A673 (cell line): ENCODE results near the gene MAP7. TPM values are rescaled to one million over a fixed set of nuclear protein-coding genes. Genes with fewer than 3 reads are reported as not detected.

Source experiments
- BruUV-seq: library from RNA; stranded (reverse); fragments of 400-500 nt; replicated peaks from 2 replicates; lab custom pipeline; 2021; lab: Mats Ljungman, UMichigan
- CTCF ChIA-PET: fragments of 300-600 bp; sonication (Branson Sonifier 250); formaldehyde crosslinking; loops from one replicate; lab custom pipeline; 2022; ENCODE audit warnings: antibody characterized with exemption; lab: Charles Lee
- POLR2A ChIA-PET: fragments of 300-600 bp; sonication (Branson Sonifier 250); formaldehyde crosslinking; loops from one replicate; lab custom pipeline; 2022; ENCODE audit warnings: antibody characterized with exemption; ENCODE audit not compliant: low non-redundant PET; lab: Charles Lee
- DNase-seq: peaks from one replicate; pipeline ENCODE4 v3.0.0-alpha.2; 2015; ENCODE audit warnings: low spot score
- H3K27ac ChIP-seq: fragments of 200-600 bp; sonication (generic); 2 replicates; pipeline ENCODE4 v1.5.1; 2016; ENCODE audit warnings: mixed run types, low read depth, mild to moderate bottlenecking, mixed read lengths, antibody characterized with exemption, low read length; ENCODE audit not compliant: poor library complexity, severe bottlenecking
- H3K27me3 ChIP-seq: fragments of 200-600 bp; sonication (generic); replicated peaks from 2 replicates; pipeline ENCODE4 v1.6.1; 2017; ENCODE audit warnings: mixed run types, low read depth, mild to moderate bottlenecking, mixed read lengths, antibody characterized with exemption, low read length; ENCODE audit not compliant: insufficient read depth, poor library complexity
- H3K36me3 ChIP-seq: fragments of 200-600 bp; sonication (generic); 2 replicates; pipeline ENCODE4 v1.6.1; 2016; ENCODE audit warnings: mixed run types, mild to moderate bottlenecking, mixed read lengths, antibody characterized with exemption, low read length; ENCODE audit not compliant: insufficient read depth, poor library complexity, severe bottlenecking
- H3K4me1 ChIP-seq: fragments of 200-600 bp; sonication (generic); 2 replicates; pipeline ENCODE4 v1.6.1; 2017; ENCODE audit warnings: mixed run types, mild to moderate bottlenecking, mixed read lengths, antibody characterized with exemption, low read length; ENCODE audit not compliant: insufficient read depth, poor library complexity, severe bottlenecking
- H3K4me3 ChIP-seq: fragments of 200-600 bp; sonication (generic); 2 replicates; pipeline ENCODE4 v1.5.1; 2016; ENCODE audit warnings: low read depth, mixed run types, mild to moderate bottlenecking, mixed read lengths, low read length; ENCODE audit not compliant: poor library complexity, severe bottlenecking
- H3K9me3 ChIP-seq: fragments of 200-600 bp; sonication (generic); 2 replicates; pipeline ENCODE4 v1.6.1; 2016; ENCODE audit warnings: mixed run types, low read depth, mild to moderate bottlenecking, mixed read lengths, antibody characterized with exemption, low read length; ENCODE audit not compliant: poor library complexity, severe bottlenecking
- EZH2 ChIP-seq: fragments of 200-600 bp; sonication (generic); IDR thresholded peaks from 2 replicates; pipeline ENCODE4 v1.6.1; 2017; ENCODE audit warnings: borderline replicate concordance, low read depth, mild to moderate bottlenecking, mixed read lengths, antibody characterized with exemption, low read length; ENCODE audit not compliant: poor library complexity, severe bottlenecking
- intact Hi-C: fragments of 100-400 bp; cut with micrococcal nuclease; formaldehyde crosslinking; loops from one replicate; pipeline ENCODE4 v1.10.0; 2022; ENCODE audit not compliant: unreplicated experiment
- total RNA-seq: library from RNA; stranded (reverse); gene quantifications from 2 replicates; pipeline ENCODE4 v1.2.3, GENCODE V29; 2021
- TF ChIP-seq, protein P1 (sequence below): fragments of 300-800, 200-600 bp; sonication (generic); conservative IDR thresholded peaks from 2 replicates; pipeline ENCODE4 v1.5.1; 2017; ENCODE audit warnings: low read depth, mild to moderate bottlenecking, antibody characterized with exemption, low read length, moderate library complexity, mixed read lengths

The MAP7 gene
- total RNA-seq, 1 experiment from 2014 or later = 0.09 TPM

DNA sequence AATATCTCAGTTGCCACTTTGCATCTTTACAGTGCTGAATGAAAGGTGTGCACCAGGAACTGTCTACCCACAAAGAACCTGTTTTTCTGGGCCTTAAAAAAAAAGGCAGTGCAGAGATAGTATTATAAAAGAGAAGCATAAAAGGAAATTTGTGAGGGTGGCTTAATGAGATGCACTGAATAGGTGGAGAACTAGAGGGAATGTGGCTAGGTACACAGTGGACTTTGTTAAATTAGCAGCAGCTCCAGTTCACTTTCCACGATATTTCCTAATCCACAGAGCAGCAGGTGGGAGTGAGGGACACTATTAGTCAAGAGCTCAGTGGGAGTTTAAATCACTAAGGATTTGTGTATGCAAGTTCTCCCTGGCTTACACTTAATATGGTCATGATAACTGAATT is 38.8 kb downstream of the MAP7 start:
- BruUV-seq = no TSS peak
- no peak for DNase-seq

GRCh38 chr6:136510782-136511181 is 39.4 kb downstream of the MAP7 start:
- no peak for DNase-seq

More for the DNA sequence above, 38.8 kb downstream of the MAP7 start:
- H3K4me3 ChIP-seq = no peak overlapping the region
- no peaks in the 10 kb centered on the region for H3K4me1 ChIP-seq
- TF ChIP-seq, protein P1, sequence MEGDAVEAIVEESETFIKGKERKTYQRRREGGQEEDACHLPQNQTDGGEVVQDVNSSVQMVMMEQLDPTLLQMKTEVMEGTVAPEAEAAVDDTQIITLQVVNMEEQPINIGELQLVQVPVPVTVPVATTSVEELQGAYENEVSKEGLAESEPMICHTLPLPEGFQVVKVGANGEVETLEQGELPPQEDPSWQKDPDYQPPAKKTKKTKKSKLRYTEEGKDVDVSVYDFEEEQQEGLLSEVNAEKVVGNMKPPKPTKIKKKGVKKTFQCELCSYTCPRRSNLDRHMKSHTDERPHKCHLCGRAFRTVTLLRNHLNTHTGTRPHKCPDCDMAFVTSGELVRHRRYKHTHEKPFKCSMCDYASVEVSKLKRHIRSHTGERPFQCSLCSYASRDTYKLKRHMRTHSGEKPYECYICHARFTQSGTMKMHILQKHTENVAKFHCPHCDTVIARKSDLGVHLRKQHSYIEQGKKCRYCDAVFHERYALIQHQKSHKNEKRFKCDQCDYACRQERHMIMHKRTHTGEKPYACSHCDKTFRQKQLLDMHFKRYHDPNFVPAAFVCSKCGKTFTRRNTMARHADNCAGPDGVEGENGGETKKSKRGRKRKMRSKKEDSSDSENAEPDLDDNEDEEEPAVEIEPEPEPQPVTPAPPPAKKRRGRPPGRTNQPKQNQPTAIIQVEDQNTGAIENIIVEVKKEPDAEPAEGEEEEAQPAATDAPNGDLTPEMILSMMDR = no peak
- TF ChIP-seq EZH2 = no peak
- no peak overlapping the region for H3K27ac ChIP-seq
- CTCF ChIA-PET = no interaction called here
- H3K27me3 ChIP-seq = no peaks in the 10 kb centered on the region
- H3K9me3 ChIP-seq = no peaks in the 10 kb centered on the region
- POLR2A ChIA-PET = no interaction called here
- H3K36me3 ChIP-seq = no peaks in the 10 kb centered on the region
- intact Hi-C loops = no loop called here

DNA sequence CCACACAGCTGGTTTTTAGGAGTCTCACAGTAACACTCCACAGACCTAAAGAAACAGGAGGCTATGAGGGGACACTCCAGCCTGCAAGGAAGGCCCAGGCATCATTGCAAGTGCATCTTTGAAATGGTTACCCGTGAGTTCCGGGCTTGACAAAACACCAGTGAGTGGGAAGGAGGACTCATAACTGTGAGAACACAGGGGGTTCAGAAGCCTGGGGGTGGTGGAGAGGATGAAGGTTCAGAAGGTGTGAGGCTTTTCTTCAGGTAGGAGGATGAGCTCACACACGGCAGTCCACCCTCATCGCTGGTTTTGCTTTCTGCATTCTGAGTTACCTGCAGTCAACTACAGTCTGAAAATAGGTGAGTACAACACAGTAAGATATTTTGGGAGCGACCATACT is 39.9 kb downstream of the MAP7 start:
- H3K36me3 ChIP-seq = no peaks in the 10 kb centered on the region
- ChIA-PET CTCF (no interaction called here), POLR2A (no interaction called here)
- BruUV-seq = no TSS peak
- no peak overlapping the region for H3K27ac ChIP-seq
- no peaks in the 10 kb centered on the region for H3K4me1 ChIP-seq
- no peaks in the 10 kb centered on the region for H3K27me3 ChIP-seq
- intact Hi-C loops = no loop called here
- no peaks in the 10 kb centered on the region for H3K9me3 ChIP-seq
- no peak for DNase-seq
- H3K4me3 ChIP-seq = no peak overlapping the region
- TF ChIP-seq, protein P1 = no peak
- no peak for TF ChIP-seq EZH2

More at GRCh38 chr6:136510782-136511181, 39.4 kb downstream of the MAP7 start:
- Histone ChIP-seq H3K9me3 (no peaks in the 10 kb centered on the region), H3K27me3 (no peaks in the 10 kb centered on the region), H3K4me3 (no peak overlapping the region), H3K36me3 (no peaks in the 10 kb centered on the region), H3K27ac (no peak overlapping the region), H3K4me1 (no peaks in the 10 kb centered on the region)
- intact Hi-C loops = no loop called here
- TF ChIP-seq, protein P1 = no peak
- TF ChIP-seq EZH2 = no peak
- POLR2A ChIA-PET = no interaction called here
- CTCF ChIA-PET = no interaction called here
- no TSS peak for BruUV-seq
